Skeletal muscle tissue (tissue), 4 donors: Measurements from ENCODE around the gene OLAH. TPM values are rescaled to one million over a fixed set of nuclear protein-coding genes. Genes with fewer than 3 reads are reported as not detected.

Source experiments
- H3K27ac ChIP-seq: one replicate; pipeline ENCODE4 v1.7.0; 2013; ENCODE audit warnings: mild to moderate bottlenecking, low read depth, low read length, inconsistent platforms
- H3K27me3 ChIP-seq, 3 donors: one replicate each; pipeline ENCODE4 v1.7.0; 2013; ENCODE audit warnings: low read length in 3 of 3; ENCODE audit not compliant: control insufficient read depth in 3 of 3, insufficient read depth in 3 of 3
- H3K36me3 ChIP-seq, 3 donors: one replicate each; pipeline ENCODE4 v1.7.0; 2013; ENCODE audit warnings: low read length in 3 of 3; ENCODE audit not compliant: control insufficient read depth in 3 of 3, insufficient read depth in 3 of 3
- H3K4me1 ChIP-seq, 3 donors: one replicate each; pipeline ENCODE4 v1.7.0; 2013; ENCODE audit warnings: low read length in 3 of 3, mild to moderate bottlenecking in 3 of 3; ENCODE audit not compliant: control insufficient read depth in 3 of 3, insufficient read depth in 3 of 3
- H3K4me3 ChIP-seq, 3 donors: one replicate each; pipeline ENCODE4 v1.7.0; 2013; ENCODE audit warnings: low read length in 3 of 3
- H3K9ac ChIP-seq, 3 donors: one replicate each; pipeline ENCODE4 v1.7.0; 2013; ENCODE audit warnings: low read length in 3 of 3, mild to moderate bottlenecking in 3 of 3, moderate library complexity in 2 of 3, low read depth in 1 of 3
- H3K9me3 ChIP-seq, 3 donors: one replicate each; pipeline ENCODE4 v1.7.0; 2013; ENCODE audit warnings: low read length in 3 of 3; ENCODE audit not compliant: control insufficient read depth in 3 of 3
- total RNA-seq: library from RNA; depleted of rRNA; stranded (reverse); fragments of >200 nt; gene quantifications from one replicate; pipeline ENCODE4 v1.2.3, GENCODE V29; 2014
- donor health status: Osteomylitis.

The OLAH gene
- total RNA-seq, 1 donor from 2014 or later = 1.0 TPM

DNA sequence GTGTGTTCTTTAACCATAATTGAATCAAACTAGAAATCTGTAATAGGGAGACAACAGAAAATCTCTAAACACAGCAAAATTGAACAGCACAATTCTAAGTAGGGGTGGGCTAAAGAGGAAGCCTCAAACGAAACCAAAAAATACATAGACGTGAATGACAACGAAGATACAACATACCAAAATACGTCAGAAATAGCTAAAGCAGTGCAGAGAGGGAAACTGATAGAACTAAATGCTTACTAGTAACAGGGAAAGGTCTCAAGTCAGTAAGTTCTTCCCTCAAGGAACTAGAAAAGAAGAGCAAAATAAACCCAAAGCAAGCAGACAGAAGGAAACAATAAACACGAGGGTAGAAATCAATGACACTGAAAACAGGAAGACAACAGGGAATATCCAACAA, 72.5 kb downstream of the OLAH start:
- H3K9me3 ChIP-seq = peaks cover 0 to 3% (median 0%) of the 10 kb centered on the region in 3 donors
- no peaks in the 10 kb centered on the region for H3K27me3 ChIP-seq
- H3K27ac ChIP-seq = no peak overlapping the region
- H3K4me1 ChIP-seq = no peaks in the 10 kb centered on the region
- no peak overlapping the region for H3K9ac ChIP-seq
- H3K36me3 ChIP-seq = peaks cover 10 to 38% (median 33%) of the 10 kb centered on the region in 3 donors
- no peak overlapping the region for H3K4me3 ChIP-seq

DNA sequence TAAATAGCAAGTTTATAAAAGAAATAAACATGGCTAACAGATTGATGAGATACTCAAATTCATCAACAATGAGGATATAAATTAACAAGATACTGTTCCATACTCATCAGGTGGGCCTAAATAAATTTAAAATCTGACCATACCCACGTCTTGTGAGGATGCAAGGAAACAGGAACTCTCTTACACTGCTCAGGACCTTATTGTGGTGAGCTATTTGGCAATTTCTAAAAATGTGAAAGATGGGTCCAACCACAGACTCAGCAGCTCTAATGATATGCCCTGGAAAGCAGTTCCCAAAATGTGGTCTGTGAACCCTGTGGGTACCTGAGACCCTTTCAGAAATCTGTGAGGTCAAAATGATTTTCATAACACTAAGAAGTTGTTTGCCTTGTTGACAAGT, 74.9 kb downstream of the OLAH start:
- peaks cover 10 to 32% (median 32%) of the 10 kb centered on the region in 3 donors for H3K36me3 ChIP-seq
- peaks cover 0 to 3% (median 0%) of the 10 kb centered on the region in 3 donors for H3K9me3 ChIP-seq
- H3K4me3 ChIP-seq = no peak overlapping the region
- H3K27ac ChIP-seq = no peak overlapping the region
- no peaks in the 10 kb centered on the region for H3K27me3 ChIP-seq
- no peak overlapping the region for H3K9ac ChIP-seq
- H3K4me1 ChIP-seq = no peaks in the 10 kb centered on the region

GRCh38 chr10:15120523-15120922, 76.8 kb downstream of the OLAH start:
- no peaks in the 10 kb centered on the region for H3K4me1 ChIP-seq
- peaks cover 19 to 44% (median 33%) of the 10 kb centered on the region in 3 donors for H3K36me3 ChIP-seq
- H3K9ac ChIP-seq = no peak overlapping the region
- H3K27ac ChIP-seq = no peak overlapping the region
- no peak overlapping the region for H3K4me3 ChIP-seq
- H3K9me3 ChIP-seq = peaks cover 0 to 3% (median 0%) of the 10 kb centered on the region in 3 donors
- H3K27me3 ChIP-seq = no peaks in the 10 kb centered on the region

DNA sequence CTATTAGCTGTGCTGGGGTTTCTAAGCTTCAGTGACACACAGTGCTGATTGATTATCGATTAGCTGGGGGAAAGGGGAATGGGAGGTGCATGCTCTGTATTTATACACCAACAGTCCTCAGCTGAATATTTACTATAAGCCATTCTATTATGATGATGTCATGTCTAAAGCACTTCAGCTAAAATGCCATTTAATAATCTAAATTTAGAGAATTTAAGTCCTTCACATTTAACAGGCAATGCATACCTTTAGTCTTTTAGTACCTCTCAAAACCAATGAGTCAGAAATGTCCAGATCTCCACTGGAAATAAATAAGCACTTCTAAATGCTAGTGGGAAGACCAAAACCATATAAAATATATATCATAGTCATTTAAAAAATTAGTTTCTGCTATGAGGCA, 78.0 kb downstream of the OLAH start:
- Histone ChIP-seq H3K9me3 (no peaks in the 10 kb centered on the region), H3K27ac (no peak overlapping the region), H3K9ac (no peak overlapping the region), H3K4me3 (no peak overlapping the region), H3K27me3 (no peaks in the 10 kb centered on the region), H3K36me3 (peaks cover 23 to 44% (median 37%) of the 10 kb centered on the region in 3 donors), H3K4me1 (no peaks in the 10 kb centered on the region)

- H3K9ac ChIP-seq = no peak overlapping the region
- H3K27ac ChIP-seq = no peak overlapping the region
- H3K4me3 ChIP-seq = no peak overlapping the region
- no peaks in the 10 kb centered on the region for H3K4me1 ChIP-seq
- no peaks in the 10 kb centered on the region for H3K27me3 ChIP-seq
- H3K36me3 ChIP-seq = peaks cover 23 to 41% (median 33%) of the 10 kb centered on the region in 3 donors
- H3K9me3 ChIP-seq = no peaks in the 10 kb centered on the region
Observed at GRCh38 chr10:15122477-15123030, 78.8 kb downstream of the OLAH start.

Other genes with a start within 250 kb of the OLAH start
- gene CDNF, start 205.9 kb upstream of the OLAH start, total RNA-seq = 1.0 TPM
- 11.0 TPM for gene HSPA14, start 205.6 kb upstream of the OLAH start, total RNA-seq
- 12.0 TPM for gene MSANTD7, start 205.6 kb upstream of the OLAH start, total RNA-seq
- gene SUV39H2, start 165.1 kb upstream of the OLAH start, total RNA-seq = 13.0 TPM
- gene DCLRE1C, start 89.8 kb upstream of the OLAH start, total RNA-seq = 4.7 TPM
- gene MEIG1, start 84.6 kb upstream of the OLAH start, total RNA-seq = not detected
- 1.6 TPM for gene ACBD7, start 44.8 kb downstream of the OLAH start, total RNA-seq
- 6.3 TPM for gene RPP38, start 53.4 kb downstream of the OLAH start, total RNA-seq
- 14.6 TPM for gene NMT2, start 124.8 kb downstream of the OLAH start, total RNA-seq